Globus pallidus (tissue), 1 donor: ENCODE measurements around the gene EXOC6.

Source experiments
- DNase-seq: peaks from one replicate; pipeline ENCODE4 v3.0.0-alpha.2; 2015; ENCODE audit warnings: low spot score

The EXOC6 gene, protein sequence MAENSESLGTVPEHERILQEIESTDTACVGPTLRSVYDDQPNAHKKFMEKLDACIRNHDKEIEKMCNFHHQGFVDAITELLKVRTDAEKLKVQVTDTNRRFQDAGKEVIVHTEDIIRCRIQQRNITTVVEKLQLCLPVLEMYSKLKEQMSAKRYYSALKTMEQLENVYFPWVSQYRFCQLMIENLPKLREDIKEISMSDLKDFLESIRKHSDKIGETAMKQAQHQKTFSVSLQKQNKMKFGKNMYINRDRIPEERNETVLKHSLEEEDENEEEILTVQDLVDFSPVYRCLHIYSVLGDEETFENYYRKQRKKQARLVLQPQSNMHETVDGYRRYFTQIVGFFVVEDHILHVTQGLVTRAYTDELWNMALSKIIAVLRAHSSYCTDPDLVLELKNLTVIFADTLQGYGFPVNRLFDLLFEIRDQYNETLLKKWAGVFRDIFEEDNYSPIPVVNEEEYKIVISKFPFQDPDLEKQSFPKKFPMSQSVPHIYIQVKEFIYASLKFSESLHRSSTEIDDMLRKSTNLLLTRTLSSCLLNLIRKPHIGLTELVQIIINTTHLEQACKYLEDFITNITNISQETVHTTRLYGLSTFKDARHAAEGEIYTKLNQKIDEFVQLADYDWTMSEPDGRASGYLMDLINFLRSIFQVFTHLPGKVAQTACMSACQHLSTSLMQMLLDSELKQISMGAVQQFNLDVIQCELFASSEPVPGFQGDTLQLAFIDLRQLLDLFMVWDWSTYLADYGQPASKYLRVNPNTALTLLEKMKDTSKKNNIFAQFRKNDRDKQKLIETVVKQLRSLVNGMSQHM

DNA sequence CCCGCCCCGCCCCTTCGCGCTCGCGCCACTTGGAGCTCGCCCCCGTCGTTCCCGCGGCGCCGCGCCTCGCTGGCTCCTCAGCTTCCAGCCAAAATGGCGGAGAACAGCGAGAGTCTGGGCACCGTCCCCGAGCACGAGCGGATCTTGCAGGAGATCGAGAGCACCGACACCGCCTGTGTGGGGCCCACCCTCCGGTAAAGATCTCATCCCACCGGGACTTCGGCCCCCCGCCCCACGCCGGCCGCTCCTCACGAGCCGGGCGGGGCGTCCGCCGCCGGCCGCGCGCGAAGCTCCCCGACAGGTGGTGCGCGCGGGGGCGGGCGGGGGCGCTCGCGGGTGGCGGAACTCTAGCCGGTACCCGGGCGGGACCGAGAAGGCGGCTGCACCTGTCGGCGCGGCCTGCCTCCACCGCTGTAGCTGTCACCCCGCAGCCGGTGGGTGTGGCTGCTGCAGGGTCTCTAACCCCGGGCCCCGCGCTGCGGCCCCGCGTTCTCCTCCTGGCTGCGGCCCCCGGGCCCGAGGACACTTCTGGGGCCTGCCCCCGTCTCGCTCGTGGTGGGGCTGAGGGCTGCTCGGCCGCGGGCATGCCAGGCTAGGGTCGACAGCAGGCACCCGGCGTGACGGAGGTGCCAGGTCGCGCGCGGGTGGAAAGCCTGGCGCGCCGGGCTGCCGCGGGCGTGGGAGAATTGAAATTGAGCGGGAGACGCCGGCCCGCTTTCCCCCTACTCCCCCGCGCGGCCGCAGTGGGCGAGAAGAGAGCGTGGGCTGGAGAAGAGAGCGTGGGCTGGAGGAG lies at the start of gene EXOC6:
Gene EXOC6, plus strand, starts transcription at position 80 of the 793 bp plus-strand sequence. Its CDS starts 14 bp downstream, at position 94.
- peak; percentile 78 for DNase-seq

DNA sequence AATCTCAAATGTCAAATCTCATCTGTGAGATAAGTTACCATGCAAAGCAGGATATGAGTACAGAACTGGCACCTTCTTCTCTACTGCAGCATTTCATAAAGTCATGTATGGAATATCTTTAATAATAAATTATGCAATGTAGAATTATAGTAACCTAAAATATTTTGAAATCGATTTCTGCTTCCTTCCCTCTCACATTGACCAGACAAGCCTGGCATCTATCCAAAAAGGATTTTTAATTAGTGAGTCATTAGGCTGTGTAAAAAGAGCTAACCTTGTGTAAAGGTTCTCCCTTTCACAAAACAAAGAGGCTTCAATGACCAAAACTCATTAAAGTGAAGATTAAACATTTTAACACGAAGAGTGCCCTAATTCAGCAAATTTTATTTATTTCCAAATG lies 48.8 kb upstream of the EXOC6 start:
- DNase-seq: no peak

DNA sequence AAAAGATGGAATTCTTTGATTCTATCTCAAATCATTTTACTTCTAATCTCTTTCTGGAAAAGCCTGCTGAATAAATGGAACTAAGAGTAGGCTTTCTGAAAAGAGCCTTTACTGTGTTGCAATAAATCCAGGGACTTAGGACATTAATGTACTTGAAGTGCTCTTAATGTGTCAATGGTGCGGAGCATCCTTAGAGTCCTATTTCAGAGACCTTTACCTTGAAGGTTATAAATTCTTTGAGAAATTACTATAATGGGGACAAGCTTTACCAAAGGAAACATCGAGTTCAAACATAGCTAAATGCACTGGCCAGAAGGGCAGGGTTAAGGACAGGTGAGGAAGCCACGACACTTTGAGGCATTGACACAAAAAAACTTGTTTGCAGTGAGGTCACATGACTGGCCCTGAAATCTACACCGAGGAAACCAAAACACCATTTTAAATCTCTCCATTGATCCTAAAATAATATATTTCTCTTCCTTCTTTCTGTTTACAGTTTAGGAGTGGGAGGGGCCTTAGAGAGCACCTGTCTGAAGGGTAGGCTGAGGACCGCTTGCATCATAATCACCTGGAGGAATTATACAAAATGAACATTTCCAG lies 48.1 kb upstream of the EXOC6 start:
- DNase-seq: no peak

DNA sequence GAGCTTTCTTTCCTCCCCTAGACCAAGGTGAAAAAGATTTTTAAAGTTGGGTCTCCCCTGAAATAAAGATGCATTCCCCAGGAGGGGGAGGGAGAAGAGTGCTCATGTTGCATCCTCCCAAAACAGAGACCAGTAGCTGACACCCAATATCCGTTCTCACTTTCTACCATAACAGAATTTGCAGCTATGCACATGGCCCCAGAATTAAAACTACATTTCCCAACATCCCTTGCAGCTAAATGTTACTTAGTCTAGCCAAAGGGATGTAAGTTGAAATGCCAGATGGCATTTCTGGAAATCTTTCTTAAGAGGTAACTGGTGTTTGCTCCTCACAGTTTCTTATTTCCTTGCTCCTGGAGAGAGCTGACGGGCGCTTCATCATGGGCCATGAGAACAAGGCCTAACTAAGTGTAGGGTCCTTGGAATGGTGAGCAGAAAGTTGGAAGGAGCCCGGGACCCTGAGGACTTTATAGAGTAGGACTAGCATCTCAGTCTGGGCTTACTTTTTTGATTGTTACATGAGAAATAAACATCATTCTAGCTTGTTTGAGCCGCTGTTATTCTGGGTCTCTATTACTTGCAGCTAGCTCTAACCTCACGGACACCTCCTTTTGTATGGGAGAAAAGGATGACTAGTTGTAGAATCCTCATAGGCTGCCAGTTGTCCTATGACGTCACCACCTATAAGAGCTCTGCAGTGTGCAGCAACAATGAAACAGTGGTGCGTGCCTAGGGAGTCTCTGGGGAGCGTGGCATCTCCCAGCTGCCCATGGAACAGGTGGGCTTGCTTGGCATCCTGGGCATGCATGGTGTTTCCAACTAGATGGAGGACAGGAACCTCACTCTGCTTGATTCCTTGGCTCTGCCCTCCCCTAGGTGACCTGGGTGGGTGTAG lies 46.1 kb upstream of the EXOC6 start:
- DNase-seq: no peak

DNA sequence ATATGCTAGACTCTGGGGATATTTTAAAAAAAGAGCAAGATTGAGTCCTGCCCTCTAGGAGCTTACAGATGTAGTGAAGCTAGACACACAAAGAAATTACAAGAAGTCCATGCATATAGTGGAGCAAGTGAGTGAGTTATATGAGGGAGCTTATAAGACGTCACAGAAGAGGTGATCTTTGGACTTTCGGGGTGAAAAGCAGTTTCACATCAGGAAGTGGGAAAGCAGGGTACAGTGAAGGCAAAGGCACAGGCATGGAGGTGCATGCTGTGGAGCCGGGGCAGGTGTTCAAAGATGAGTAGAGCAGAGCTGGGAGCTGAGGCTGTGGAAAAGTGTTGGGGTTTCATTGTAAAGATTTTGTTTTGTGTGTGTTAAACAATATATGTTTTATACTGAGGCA lies 38.5 kb upstream of the EXOC6 start:
- DNase-seq: no peak

DNA sequence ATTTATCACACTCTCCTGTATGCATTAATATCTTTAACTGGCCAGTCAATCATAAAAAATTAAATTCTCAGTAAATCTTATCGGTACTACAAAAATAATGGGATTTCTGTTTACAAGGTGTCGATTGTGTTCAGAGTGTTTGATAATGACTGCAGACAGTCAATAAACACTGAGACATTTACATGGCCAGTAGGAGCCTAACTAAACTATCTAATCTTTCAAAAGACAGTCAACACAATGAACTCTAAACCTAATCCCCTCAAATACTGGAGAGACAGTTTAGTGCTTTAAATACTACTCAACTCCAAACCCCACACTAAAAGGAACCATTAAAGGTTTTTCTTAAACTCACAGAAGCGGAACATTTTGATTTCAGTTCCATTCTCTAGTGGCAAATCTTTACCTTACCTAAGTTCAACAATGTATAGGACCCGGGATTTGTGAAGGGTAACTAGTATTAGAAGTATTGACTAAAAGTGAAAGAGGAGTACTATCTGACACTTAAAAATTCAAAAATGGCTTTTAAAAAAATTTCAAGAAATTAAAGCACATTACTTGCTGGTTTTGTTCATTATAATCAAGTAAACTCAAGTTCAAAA lies 37.3 kb upstream of the EXOC6 start:
- no peak for DNase-seq

DNA sequence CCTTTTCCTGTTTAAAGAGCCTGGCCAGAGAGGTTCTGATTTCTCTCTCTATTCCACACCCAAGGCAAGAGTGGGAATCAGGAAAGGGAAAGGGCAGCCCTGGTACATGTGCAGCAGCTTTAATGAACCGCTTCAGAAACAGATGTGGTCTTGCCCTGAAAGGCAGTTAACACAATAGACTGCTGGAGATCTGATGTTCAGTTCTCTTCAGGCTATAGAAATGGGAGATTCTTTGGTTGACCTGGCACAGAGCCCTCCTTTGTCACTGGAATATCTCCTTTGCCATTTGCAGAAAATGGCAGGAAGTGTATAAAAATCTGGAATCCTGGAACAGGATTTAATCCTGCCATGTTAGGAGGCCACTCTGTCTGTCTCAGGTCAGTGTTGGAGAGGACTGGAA lies 36.3 kb upstream of the EXOC6 start:
- DNase-seq: no peak

DNA sequence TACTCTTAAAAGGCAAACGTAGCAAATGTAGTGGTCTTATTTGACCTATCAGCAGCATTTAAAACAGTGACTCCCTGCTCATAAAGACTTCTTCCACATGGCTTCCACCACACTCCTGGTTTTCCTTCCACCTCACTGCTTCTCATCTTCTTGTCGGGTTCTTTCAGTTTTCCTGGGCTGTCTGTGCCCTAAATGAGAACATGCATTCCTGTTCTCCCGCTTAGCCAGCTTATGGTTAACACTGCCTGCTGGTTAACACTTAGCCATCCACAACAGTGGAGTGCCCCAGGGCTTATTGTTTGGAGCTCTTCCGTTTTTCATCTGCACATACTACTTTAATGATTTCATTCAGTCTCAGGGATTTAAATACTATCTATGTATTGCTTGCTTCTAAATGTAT lies 34.3 kb upstream of the EXOC6 start:
- DNase-seq: no peak

DNA sequence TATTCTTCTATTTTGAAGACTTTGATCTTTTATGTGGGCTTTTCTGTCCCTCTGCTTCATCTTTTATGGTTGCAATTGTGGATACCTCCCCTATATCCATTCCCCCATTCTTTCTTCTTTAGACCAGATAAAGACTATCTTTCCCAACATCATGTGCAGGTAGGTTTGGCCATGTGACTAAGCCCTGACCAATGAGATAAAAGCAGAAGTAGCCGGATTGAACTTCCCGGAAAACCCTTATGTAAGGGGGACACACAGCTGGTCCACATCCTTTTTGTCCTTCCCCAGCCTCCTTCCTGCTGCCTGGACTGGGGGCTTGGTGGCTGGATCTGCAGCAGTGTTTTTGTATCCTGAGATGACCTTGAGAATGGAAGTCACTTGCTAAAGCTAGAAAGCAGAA lies 33.5 kb upstream of the EXOC6 start:
- no peak for DNase-seq

DNA sequence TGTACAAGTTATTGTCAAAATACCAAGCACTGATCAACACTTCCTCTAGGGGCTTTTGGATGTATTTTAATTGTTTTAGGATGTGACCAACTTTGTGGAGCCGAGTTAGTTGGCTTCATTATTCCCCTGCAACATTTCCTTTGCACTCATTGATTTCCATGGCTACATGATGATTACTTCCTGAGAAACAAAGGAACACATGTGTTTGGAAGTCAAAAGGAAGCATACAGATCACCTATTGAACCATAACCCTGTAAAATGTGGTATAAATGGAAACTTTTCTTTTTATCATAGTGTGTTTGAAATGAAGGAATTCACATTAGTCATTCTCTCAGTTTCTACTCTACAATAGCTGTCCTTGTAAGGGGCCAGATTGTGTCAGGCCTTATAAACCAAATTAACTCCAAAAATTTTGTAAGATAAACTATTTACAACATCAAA lies 32.2 kb upstream of the EXOC6 start:
- DNase-seq: no peak

DNA sequence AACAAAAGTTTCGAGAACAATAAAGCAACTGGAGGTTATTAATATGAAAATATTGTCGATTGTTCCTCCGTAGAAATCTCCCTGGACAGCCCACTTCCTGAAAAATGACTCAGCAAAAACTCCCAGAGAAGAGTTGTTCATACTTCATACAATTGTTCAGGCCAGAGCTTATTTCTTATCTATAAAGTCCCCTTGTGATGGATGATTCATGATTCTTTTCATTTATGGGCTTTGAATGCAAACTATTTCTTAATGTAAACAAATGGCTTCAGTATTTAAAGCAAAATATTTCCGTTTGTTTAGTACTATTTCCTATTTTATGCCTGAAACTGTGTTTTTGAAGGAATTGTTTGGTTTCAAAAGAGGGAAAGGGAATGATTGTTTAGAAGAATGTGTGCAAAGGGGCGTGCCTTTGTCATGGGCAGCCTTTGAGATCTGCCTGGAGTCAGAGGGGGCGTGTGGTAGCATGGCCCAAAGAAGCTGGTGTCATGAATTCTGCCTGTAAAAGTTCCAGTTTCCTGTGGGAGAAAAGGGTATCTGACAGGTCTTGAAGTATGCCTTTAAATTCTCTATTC lies 26.2 kb upstream of the EXOC6 start:
- DNase-seq: no peak

DNA sequence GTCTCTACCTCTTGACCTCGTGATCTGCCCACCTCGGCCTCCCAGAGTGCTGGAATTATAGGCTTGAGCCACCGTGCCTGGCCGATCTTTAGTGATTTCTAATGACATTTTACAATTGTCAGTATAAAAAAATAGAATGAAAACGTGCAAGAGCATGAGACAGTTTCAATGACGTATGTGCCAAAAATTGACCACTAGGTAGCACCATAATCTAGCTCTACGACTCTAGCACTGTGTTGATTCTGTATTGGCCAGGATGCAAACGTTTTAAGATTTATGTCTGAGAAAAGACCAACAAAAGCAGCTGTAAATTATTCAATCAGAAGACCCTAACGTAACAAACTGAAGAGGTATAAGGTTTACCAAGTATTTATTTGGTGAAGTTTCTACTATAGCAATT lies 25.4 kb upstream of the EXOC6 start:
- no peak for DNase-seq

DNA sequence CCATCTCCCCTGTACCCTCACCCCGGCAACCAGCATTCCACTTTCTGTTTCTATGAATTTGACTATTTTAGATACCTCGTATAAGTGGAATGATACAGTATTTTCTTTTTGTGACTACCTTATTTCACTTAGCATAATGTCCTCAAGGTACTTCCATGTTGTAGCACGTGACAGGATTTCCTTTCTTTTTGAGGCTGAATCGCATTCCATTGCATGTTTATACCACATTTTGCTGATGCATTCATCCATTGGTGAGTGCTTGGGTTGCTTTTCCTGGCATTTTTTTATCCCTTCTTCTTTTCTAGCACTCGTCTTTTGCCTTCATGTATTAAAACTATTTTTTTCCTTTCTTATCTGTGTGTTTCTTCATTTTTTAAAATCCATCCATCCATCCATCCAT lies 22.3 kb upstream of the EXOC6 start:
- no peak for DNase-seq

DNA sequence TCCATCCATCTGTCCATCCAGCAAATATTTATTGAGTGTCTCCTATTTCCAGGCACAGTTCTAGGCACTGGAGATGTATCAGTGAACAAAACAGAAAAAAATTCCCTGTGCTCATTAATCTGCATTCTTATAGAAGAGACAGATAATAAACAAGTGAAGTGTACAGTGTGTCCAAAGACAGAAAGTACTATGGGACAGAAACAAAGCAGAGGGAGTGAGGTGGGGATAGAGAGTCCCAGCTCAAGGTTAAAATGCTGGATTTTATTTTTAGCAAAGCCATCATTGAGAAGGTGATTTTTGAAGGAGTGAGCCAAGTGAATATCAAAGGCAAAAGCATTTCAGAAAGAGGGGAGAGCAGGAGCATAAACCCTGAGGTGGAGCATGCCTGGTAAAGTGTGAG lies 21.8 kb upstream of the EXOC6 start:
- DNase-seq: no peak

DNA sequence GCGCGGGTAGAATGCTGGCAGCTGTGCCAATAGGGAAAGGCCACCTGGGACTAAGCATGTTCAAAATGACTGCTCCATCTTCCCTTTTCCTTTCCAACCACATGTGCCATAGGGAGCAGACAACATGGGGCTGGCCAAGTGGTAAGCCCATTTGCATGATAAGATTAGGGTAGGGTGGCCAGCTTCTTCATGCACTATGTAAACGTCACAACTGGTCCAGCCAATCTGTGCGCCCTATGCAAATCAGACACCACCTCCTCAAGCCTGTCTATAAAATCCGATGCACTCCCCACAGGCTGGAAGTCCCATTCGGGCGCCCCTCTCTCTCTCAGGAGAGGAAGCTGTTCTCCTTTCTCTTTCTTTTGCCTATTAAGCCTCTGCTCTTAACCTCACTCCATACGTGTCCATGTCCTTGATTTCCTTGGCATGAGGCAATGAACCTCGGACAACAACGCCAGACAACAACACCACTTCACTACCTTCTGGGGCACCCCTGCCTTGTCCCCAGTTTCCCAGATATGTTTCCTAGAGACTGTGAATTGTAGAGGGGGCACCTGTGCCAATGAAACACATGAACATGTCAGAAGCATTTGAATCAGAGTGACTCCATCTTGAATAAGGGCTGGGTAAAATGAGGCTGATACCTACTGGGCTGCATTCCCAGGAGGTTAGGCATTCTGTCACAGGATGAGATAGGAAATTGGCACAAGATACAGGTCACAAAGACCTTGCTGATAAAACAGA lies 19.1 kb upstream of the EXOC6 start:
- no peak for DNase-seq

DNA sequence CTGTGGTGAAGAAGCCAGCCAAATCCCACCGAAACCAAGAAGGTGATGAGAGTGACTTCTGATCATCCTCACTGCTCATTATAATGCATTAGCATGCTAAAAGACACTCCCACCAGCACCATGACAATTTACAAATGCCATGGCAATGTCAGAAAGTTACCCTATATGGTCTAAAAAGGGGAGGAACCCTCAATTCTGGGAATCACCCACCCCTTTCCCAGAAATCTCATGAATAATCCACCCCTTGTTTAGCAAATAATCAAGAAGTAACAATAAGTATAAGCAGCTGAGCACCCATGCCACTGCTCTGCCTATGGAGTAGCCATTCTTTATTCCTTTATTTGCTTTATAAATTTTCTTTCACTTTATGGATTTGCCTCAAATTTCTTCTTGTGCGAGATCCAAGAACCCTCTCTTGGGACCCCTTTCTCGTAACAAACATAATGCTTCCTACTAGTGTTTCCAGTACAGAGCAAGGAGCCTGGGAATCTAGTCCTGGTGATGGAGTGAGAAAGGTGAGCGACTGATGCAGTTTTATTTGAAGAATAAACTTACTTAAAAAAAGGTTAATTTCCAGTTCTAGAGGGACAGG lies 18.4 kb upstream of the EXOC6 start:
- no peak for DNase-seq

DNA sequence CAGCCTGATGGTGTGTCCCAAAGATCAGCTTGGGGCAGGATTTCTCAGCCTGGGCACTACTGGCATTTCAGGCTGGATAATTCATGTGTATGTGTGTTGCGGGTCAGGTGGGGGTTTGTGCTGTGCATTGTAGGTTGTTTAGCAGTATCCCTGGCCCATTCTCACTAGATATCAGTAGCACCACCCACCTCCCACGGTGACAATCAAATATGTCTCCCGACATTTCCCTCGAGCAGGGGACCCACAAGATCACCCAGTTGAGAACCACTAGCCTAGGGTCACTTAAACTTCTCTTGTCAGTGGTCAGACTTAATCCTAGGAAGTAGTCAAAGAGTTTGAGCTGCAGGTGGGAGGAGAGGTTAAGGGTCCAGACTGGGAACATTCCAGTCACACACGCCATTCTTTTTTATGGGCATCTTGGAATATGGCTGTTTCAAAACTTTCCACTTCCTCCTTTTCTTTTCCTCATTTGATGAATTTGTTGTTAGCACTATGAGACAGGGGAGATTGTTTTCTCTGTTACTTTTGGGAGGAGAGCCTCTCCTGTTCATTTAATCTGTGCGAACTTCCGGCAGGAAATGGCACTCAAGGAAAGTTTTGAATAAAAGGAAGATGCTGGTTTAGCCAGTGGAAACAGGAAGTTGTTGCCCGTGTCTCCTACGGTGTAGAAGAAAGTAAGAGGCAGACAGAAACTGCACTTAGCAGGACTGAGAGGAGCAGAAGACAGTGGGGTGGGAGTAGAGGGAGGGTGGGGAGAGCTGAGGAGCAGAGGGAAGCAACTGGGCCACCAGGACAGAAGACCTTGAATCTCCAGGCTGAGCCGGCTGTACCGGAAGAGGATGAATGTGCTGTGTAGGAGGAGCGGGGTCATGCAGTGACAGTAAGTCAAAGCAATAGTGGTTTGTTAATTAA lies 17.6 kb upstream of the EXOC6 start:
- no peak for DNase-seq

DNA sequence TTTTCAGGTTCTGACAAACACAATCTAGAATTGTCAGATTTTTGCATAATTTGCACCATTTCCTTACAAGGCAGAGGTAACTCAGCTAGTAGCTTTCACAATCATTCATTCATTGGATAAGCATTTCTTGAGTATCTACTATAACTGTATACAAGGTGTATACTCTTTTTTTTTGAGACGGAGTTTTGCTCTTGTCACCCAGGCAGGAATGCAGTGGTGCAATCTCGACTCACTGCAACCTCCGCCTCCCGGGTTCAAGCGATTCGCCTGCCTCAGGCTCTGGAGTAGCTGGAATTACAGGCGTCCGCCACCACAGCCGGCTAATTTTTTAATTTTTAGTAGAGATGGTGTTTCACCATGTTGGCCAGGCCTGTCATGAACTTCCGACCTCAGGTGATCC lies 16.2 kb upstream of the EXOC6 start:
- DNase-seq: no peak
